CD4-positive, alpha-beta T cell treated with Interferon gamma for 1 hour (primary cell): ENCODE results near the gene LGALS1.
"Not testable (repeated sequence)": the region's sequence is repeated elsewhere in the genome, so short reads cannot be mapped to it uniquely, and the experiment has no call there.

Source experiments
- DNase-seq: peaks from one replicate; pipeline ENCODE4 v3.0.0-alpha.2; 2020

The LGALS1 gene

GRCh38 chr22:37639771-37640590, 35.5 kb upstream of the LGALS1 start:
- DNase-seq: no peak

- no peak for DNase-seq
Observed at GRCh38 chr22:37640591-37641560, 34.6 kb upstream of the LGALS1 start.

GRCh38 chr22:37641561-37641949, 33.9 kb upstream of the LGALS1 start:
- DNase-seq: no peak

GRCh38 chr22:37643225-37643847, 32.1 kb upstream of the LGALS1 start:
- DNase-seq: peak; percentile 78

- DNase-seq: no peak
Observed at GRCh38 chr22:37647317-37647716, 28.1 kb upstream of the LGALS1 start.

- DNase-seq: no peak
Observed at GRCh38 chr22:37647928-37648327, 27.5 kb upstream of the LGALS1 start.

GRCh38 chr22:37650463-37651136, 24.8 kb upstream of the LGALS1 start:
- no peak for DNase-seq

- DNase-seq: no peak
Observed at GRCh38 chr22:37654563-37655251, 20.7 kb upstream of the LGALS1 start.

GRCh38 chr22:37655252-37655563, 20.2 kb upstream of the LGALS1 start:
- DNase-seq: no peak

- DNase-seq: not testable (repeated sequence)
Observed at GRCh38 chr22:37656583-37656982, 18.9 kb upstream of the LGALS1 start.

DNA sequence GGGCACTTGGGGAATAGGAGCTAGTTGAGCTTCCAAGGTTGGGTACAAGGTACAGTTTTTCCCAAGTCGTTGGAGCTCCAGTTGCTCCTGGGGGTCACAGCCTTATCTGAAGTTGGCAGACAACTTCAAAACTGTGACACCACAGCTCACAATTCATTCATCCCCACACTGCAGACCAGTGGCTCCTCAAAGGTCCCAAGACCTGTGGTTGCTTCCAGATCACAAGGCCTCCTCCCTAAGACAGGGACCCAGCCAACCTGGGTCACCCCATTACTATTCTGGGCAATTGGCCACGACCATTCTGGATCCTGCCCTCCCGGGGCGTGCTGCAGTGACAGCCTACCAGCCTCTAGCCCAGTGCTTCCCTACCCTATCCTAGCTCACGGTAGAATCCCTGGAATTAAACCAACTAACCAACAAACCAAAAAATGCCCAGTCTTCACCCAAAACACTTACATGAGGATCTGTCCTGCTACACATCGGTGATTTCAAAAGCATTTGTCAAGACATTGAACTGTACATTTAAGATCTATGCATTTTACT, 17.8 kb upstream of the LGALS1 start:
- no peak for DNase-seq

DNA sequence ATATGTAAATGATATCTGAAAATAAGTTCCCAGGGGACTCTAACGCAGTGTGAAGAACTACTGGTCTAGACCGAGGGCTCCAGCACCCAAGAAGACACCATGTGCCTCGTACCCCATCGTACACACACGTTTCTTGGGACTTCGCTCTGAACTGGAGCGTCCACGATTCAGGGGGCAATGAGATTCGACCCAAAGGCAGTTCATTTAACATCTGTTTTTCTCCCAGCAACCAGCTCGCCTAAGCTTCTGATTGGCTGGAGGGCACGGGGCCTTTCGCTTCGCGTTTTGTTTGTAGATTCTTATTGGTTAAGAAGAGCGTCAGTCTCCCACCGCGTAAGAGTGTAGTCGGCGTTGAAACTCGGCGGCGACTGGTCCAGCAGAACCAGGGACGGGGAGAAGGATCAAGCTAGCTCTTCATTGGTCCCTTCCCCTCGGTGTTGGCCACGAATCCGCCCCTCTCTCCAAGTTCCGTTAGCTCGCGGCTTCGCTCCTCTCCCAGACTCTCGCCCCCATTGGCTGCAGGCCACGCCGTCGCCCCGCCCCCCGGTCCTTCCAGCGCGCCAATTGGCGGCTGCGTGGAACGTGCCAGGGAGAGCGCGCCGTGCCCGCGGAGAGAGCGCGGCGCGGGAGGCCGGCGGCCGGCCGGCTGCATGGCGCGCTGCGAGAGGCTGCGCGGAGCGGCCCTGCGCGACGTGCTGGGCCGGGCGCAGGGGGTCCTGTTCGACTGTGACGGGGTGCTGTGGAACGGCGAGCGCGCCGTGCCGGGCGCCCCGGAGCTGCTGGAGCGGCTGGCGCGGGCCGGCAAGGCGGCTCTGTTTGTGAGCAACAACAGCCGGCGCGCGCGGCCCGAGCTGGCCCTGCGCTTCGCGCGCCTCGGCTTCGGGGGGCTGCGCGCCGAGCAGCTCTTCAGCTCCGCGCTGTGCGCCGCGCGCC, 17.0 kb upstream of the LGALS1 start, which contains the start of gene PDXP:
PDXP (plus strand) TSS at position 591 of the 933 bp plus-strand sequence; CDS start at position 651, 60 bp downstream.
- DNase-seq: peak; percentile 99

DNA sequence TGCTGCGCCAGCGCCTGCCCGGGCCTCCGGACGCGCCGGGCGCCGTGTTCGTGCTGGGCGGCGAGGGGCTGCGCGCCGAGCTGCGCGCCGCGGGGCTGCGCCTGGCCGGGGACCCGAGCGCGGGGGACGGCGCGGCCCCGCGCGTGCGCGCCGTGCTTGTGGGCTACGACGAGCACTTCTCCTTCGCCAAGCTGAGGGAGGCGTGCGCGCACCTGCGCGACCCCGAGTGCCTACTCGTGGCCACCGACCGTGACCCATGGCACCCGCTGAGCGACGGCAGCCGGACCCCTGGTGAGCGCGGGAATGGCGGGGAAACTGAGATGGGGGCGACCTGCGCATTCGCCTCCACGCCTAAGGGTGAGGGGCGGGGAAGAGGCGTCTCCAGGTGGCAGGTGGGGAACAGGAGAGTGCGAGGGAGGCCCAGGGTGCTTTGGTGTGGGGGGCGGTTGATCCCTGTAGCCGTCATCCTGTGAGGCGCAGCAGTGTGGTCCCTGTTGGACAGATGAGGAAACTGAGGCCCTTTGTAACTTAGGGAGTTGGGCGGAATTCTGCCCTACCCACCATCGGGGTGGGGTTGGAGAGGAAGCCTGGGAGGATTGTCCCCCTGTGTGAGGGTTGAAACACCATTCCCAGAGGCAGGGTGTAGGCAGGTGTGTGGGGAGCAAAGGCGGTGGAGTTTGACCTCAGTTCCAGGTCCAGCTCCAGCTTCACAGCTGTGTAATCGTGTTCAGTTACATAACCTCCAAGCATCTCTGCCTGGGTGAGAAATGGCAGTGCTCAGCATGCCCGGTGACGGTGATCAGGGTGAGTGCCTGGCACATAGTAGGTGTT, 16.2 kb upstream of the LGALS1 start:
- peak; percentile 31 for DNase-seq

- DNase-seq: no peak
Observed at GRCh38 chr22:37659897-37660708, 15.3 kb upstream of the LGALS1 start.

DNA sequence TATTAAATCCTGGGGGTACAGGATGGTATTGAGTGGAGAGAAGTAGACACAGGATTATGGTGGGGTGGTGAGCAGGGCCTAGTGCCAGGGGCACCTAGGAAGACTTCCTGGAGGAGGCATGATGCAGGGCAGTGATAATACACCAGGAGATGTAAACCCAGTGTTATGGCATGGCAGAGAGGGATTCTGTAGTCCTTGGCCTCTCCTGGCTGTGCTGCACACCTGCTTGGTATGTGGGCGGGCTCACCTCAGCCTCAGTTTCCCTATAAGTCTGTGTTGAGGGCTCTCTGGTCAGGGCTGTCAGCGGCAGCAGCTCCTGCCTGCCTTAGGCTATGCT, 14.8 kb upstream of the LGALS1 start:
- no peak for DNase-seq

DNA sequence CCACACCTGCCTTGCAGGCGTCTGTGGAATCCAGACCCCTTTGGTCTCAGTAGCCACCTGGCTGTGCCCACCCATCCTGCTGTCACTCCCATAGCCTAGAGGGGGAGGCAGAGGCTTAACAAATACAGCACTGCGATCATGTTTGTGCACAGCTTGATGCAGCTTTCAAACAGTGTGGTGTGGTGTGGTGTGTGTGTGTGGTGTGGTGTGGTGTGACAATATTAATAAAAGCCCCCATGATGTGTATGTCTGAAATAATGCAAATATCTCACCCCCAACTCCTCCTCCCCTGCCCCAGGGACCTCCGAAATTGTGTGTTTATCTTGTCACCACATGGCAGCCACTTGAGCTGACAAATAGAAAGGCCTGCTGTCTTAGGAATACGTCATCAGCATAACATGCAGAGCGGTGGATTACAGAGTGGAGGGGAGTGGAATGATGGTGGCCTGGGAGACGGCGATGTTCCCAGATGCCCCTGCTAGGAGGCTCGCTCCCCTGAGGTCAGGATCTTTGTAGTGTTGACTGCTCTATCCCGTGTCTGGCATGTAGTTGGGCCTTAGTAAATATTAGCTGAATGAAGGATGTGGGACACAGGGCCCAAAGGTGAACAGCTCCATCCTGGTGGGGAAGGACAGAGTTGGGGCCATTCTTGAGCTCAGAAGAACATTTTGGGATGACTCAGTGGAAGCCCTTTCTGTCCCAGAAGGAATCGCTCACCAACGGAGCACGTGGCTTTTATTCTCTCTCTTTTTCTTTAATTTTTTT, 14.1 kb upstream of the LGALS1 start:
- DNase-seq: peak; percentile 29

GRCh38 chr22:37662039-37662438, 13.4 kb upstream of the LGALS1 start:
- no peak for DNase-seq

- no peak for DNase-seq
Observed at GRCh38 chr22:37663521-37664140, 11.8 kb upstream of the LGALS1 start.
